Cardiac muscle cell (in vitro differentiated cells and primary cell): Measurements from ENCODE around the gene POMZP3. TPM values are rescaled to one million over a fixed set of nuclear protein-coding genes. Genes with fewer than 3 reads are reported as not detected.
"Not testable (repeated sequence)": the region's sequence is repeated elsewhere in the genome, so short reads cannot be mapped to it uniquely, and the experiment has no call there.

Experiments used
- DNase-seq, 2 donors: peaks; one replicate each; pipeline versions ENCODE4 v3.0.0 to v3.0.0-alpha.2; 2010 to 2017; ENCODE audit warnings: low read depth in 1 of 2, low spot score in 1 of 2
- H3K27ac ChIP-seq: fragments of 200-600 bp; sonication (generic); 2 replicates; pipeline ENCODE4 v1.5.1; 2016
- H3K27me3 ChIP-seq: fragments of 200-600 bp; sonication (generic); 2 replicates; pipeline ENCODE4 v1.6.0; 2016; ENCODE audit warnings: control low read depth
- H3K36me3 ChIP-seq: fragments of 200-600 bp; sonication (generic); 2 replicates; pipeline ENCODE4 v1.5.1; 2016; ENCODE audit warnings: control low read depth
- H3K4me1 ChIP-seq: fragments of 200-600 bp; sonication (generic); 2 replicates; pipeline ENCODE4 v1.8.1; 2017; ENCODE audit warnings: low read depth, mild to moderate bottlenecking, mixed run types
- H3K4me3 ChIP-seq: fragments of 200-600 bp; sonication (generic); 2 replicates; pipeline ENCODE4 v1.5.1; 2016; ENCODE audit warnings: mild to moderate bottlenecking
- H3K9me3 ChIP-seq: fragments of 200-600 bp; sonication (generic); 2 replicates; pipeline ENCODE4 v1.5.1; 2017; ENCODE audit warnings: low read depth, mild to moderate bottlenecking, control low read depth
- polyA plus RNA-seq: library from polyadenylated mRNA; unstranded; fragments of >200 nt; fragmentation: Nextera tagmentation; extraction: Ambion mirVana; gene quantifications from 2 replicates; pipeline ENCODE4 v1.2.1, GENCODE V29; 2016
- total RNA-seq: library from RNA; depleted of rRNA; stranded (reverse); fragments of >200 nt; gene quantifications from 2 replicates; pipeline ENCODE4 v1.2.3, GENCODE V29; 2016
- TF ChIP-seq, protein P1 (sequence below): IDR thresholded peaks from 2 replicates; pipeline ENCODE4 v1.5.1; 2012; ENCODE audit warnings: low read depth, mild to moderate bottlenecking, low read length

Gene POMZP3
- total RNA-seq (16.3 and 17.4 TPM in 2 replicates), polyA plus RNA-seq (11.3 and 20.7 TPM in 2 replicates)

DNA sequence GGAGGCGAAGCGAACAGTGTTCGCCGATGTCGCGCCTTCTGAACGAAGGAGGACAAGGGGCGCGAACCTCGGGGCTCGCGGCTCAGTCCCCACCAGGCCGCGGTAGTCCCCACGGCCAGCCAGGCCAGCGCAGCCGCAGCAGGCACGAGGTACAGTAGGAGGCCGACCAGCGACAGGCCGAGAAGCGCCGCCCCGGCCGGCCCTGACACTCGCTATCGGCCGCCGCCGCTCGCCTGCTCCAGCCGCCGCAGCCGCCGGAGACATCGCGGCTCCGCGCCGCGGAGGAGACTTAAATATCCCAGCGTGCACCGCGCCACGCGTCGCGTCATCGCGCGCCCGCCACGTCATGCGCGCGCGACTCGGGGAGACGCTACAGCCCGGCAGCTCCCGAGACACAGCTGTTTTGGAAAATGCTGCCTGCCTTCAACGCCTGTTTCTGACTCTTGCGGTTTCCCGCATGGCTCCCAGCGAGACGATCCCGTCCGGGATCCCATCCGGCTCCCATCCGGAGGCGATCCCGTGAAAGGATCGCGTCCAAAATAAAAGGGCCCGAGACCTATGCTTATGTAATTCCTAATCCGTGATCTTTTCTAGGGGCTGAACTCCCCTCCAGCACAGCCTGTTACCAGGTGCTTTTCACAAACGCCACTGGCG is at the start of gene POMZP3:
Gene POMZP3 (minus strand): TSS at position 291 of the 654 bp plus-strand sequence. CDS start 1,215 bp downstream, outside the sequence.
- H3K27me3 ChIP-seq, H3K36me3 ChIP-seq, H3K9me3 ChIP-seq, H3K4me1 ChIP-seq: not testable (repeated sequence)
- peak within 1 kb of the TSS; percentile 78 for H3K4me3 ChIP-seq
- peak within 1 kb of the TSS; percentile 96 for H3K27ac ChIP-seq
- DNase-seq, result peak; percentile 14 to 21

DNA sequence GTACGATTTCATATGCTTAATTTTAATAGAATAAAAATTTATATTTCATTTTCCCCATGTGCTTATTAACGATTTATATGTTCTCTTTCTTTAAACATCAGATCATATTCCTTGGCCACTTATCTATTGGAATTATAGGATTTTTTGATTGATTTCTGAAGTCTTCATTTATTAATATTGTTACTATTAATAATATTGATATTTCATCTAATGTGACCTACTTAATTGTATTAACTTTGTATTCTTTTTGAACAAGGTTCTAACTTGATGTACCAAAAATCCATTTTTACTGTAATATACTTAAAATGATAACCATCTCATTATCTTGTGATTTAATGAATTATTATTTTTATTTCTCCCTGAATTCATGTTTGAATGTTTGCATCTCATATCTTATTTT is 48.7 kb upstream of the POMZP3 start:
- H3K27me3 ChIP-seq, H3K36me3 ChIP-seq, DNase-seq, H3K27ac ChIP-seq, H3K4me3 ChIP-seq, H3K9me3 ChIP-seq, H3K4me1 ChIP-seq: not testable (repeated sequence)

DNA sequence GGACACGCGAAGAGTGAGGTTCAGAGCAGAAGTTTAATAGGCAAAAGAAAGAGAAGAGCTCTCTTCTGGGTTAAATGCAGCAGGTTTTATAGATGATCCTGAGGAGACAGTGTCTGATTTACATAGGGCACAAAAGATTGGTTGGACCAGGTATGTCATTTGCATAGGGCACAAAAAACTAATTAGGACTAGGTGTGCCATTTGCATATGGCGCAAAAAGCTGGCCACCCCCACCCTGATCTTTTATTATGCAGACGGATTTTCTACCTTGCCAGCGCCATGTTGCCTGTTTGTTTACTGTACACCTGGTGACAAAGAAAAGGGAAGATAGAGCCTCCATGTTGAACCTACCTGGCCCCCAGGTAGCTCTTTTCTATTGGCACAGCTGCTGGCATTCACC is 46.3 kb upstream of the POMZP3 start:
- H3K4me1 ChIP-seq, H3K9me3 ChIP-seq, DNase-seq, H3K36me3 ChIP-seq, H3K4me3 ChIP-seq, H3K27me3 ChIP-seq, H3K27ac ChIP-seq: not testable (repeated sequence)

DNA sequence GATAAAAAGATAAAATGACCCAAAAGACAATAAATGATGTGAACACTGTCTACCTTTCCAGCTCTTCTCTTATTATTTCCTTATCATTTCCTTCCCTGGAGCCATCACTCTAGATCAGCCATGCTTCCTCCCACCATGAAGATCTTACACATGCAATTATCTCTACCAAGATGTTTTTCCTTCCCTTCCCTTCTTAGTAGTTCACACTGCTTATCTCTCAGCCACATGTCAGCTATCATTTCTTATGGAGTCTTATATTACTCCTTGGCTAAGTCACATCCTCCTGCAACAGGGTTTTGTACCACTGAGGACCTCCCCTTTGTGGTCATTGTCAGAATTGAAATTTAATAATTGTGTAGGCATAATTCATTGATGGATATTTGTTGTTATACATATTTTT is 32.1 kb upstream of the POMZP3 start:
- H3K36me3 ChIP-seq, H3K4me3 ChIP-seq, H3K9me3 ChIP-seq, H3K27ac ChIP-seq, H3K27me3 ChIP-seq, DNase-seq, H3K4me1 ChIP-seq: not testable (repeated sequence)

DNA sequence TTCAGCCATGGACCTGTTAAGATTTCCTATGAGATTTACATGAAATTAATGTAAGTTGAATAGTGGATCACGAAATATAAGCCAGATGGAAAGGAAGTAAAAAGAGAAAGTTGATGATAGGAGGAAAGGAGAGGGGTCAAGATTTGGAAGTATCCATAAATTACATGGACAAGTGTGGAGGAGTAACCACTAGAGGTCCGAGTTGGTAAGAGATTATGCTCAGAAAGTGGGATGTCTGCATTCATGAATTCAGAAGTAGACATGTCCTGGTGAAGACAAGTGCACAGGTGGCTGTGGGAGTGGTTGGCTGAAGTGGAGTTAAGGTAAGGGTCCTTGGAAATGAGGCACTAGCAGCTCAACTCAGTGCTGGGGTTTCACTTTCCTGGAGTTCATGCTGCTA is 29.3 kb upstream of the POMZP3 start:
- H3K4me1 ChIP-seq, DNase-seq, H3K36me3 ChIP-seq, H3K27ac ChIP-seq, H3K27me3 ChIP-seq, H3K4me3 ChIP-seq, H3K9me3 ChIP-seq: not testable (repeated sequence)

DNA sequence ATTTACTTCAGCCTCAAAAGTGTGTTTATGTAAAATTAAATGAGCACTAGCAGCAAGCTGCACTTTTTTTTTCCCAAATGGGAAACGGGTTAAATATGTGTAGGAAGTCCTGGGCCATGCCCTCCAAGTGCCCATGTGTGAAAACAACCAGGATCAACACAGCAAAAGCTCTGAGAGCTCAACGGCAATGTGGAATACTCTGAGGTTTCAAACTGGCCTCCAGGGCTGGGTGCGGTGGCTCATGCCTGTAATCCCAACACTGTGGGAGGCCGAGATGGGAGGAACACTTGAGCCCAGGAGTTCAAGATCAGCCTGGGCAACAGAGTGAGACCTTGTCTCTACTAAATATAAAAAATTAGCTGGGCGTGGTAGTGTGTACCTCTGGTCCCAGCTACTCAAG is 15.5 kb upstream of the POMZP3 start:
- H3K36me3 ChIP-seq, H3K4me3 ChIP-seq, H3K27me3 ChIP-seq, H3K4me1 ChIP-seq, DNase-seq, H3K27ac ChIP-seq, H3K9me3 ChIP-seq: not testable (repeated sequence)

DNA sequence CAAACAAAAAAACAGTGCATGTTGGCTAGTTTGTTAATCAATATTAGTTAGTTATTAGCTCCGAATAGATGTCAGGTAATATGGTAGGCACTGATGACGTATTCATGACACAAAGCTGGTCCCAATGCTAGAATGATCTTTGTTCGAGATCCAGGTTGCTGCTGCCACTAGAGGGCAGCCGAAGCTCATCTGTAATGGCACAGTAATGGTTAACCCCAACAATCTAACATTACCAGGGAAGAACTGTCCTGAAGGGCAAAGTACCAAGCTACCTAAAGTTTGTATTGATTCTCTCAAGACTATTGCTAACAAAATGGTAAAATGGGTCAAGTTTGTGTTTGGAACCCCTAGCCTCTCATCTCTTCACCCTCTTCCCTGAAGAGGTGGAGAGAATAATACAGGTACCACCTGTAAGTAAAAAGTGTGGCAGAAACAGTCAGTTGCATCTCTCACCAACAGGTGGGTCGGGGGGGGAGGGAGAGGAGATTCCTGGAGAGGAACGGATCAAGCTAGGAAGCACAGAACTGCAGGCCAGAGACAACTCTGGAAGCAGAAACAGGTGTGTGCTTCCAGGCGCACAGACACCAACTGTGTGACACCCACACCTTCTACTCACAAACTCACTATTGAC is 10.1 kb upstream of the POMZP3 start:
- not testable (repeated sequence) for H3K4me3 ChIP-seq, DNase-seq, H3K36me3 ChIP-seq, H3K4me1 ChIP-seq, H3K27me3 ChIP-seq, H3K9me3 ChIP-seq, H3K27ac ChIP-seq
- TF ChIP-seq, protein P1, sequence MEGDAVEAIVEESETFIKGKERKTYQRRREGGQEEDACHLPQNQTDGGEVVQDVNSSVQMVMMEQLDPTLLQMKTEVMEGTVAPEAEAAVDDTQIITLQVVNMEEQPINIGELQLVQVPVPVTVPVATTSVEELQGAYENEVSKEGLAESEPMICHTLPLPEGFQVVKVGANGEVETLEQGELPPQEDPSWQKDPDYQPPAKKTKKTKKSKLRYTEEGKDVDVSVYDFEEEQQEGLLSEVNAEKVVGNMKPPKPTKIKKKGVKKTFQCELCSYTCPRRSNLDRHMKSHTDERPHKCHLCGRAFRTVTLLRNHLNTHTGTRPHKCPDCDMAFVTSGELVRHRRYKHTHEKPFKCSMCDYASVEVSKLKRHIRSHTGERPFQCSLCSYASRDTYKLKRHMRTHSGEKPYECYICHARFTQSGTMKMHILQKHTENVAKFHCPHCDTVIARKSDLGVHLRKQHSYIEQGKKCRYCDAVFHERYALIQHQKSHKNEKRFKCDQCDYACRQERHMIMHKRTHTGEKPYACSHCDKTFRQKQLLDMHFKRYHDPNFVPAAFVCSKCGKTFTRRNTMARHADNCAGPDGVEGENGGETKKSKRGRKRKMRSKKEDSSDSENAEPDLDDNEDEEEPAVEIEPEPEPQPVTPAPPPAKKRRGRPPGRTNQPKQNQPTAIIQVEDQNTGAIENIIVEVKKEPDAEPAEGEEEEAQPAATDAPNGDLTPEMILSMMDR, result peak; percentile 35

DNA sequence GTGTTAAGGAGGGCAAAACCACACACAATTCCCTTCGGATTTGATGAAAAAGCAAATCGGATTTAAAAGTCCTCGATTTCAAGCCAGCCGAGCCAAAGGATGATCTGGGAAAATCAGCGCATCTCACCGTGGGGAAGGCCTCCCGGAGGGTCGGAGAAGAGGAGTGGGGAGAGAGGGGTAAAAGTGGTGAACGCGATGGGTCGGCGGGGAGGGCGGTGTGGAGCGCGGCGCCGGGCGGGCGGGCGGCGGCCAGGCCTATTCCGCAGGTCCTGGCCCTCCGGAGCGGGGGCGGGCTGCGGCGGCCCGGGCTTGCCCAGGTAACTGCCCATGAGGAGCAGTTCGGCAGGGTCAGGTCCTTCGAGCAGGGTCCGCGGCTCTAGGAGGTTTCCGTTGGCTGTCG is 498 bp downstream of the POMZP3 start:
- peak; percentile 9 to 11 for DNase-seq

DNA sequence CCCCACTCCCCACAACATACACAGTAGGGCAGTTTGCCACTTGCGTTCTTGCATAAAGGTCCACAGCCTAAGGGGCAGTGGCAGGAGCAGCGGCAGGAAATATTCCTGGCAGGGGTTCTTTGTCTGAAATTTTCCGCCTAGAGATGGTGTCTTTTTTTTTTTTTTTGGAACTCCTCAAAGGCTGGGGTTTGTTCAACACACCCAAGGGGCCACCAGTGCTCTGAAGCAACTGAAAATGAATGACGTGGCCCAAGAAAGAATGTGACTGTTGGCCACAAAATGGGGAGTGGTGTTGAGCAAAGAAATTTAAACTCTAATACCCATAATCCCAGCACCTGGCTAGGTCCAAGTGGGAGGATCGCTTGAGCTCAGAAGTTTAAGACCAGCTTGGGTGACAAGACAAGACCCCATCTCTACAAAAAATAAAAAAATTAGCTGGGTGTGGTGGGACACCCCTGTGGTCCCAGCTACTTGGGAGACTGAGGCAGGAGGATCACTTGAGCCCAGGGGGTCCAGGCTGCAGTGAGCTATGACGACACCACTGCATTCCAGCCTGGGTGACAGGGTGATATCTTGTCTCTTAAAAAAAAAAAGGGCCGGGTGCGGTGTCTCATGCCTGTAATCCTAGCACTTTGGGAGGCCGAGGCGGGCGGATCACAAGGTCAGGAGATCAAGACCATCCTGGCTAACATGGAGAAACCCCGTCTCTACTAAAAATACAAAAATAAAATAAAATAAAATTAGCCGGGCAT is 7.5 kb downstream of the POMZP3 start:
- H3K4me3 ChIP-seq, H3K36me3 ChIP-seq, DNase-seq, H3K27ac ChIP-seq, H3K9me3 ChIP-seq, H3K27me3 ChIP-seq, H3K4me1 ChIP-seq: not testable (repeated sequence)

More for the DNA sequence above, 498 bp downstream of the POMZP3 start:
- H3K36me3 ChIP-seq, H3K27me3 ChIP-seq, H3K4me1 ChIP-seq, H3K9me3 ChIP-seq: not testable (repeated sequence)
- peak overlapping the region; percentile 78 for H3K4me3 ChIP-seq
- peak overlapping the region; percentile 96 for H3K27ac ChIP-seq
